Prostate gland (tissue), 2 donors: Measurements from ENCODE around the gene TAF4.

ENCODE experiments used
- POLR2A ChIP-seq: fragments of 450-650 bp; IDR thresholded peaks from one replicate; pipeline ENCODE4 v1.6.1; 2016; ENCODE audit warnings: antibody characterized with exemption, mild to moderate bottlenecking
- POLR2AphosphoS5 ChIP-seq: sonication (generic); formaldehyde crosslinking; IDR thresholded peaks from one replicate; pipeline ENCODE4 v1.6.1; 2017; ENCODE audit warnings: antibody characterized with exemption
- TF ChIP-seq, protein P1 (sequence below), 4 experiments: fragments of 200-600 bp in 2 of 4; fragments of 450-650 bp in 2 of 4; sonication (generic) in 2 of 4; IDR thresholded peaks; 1 replicate in 3 of 4; 2 replicates in 1 of 4; pipeline ENCODE4 v1.5.1; 2016 to 2019; ENCODE audit warnings: antibody characterized with exemption in 4 of 4, mild to moderate bottlenecking in 2 of 4, moderate library complexity in 2 of 4

DNA sequence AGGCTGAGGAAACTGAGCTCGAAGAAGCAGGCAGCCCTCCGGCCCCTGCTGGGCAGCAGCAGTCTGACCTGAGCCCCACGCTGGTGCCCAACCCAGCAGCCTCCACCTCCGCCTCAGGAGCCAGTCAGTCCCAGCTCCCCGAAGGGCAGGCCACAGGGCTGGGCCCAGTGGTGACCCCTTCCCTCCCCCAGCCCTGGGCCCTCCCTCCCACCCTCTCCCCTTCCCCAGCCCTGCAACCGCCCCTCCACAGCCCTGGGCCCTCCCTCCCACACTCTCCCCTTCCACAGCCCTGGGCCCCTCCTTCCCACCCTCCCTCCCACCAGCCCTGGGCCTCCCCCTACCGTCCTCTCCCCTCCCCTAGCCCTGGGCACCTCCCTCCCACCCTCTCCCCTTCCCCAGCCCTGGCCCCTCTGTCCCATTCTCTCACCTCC, 115.0 kb downstream of the TAF4 start:
- TF ChIP-seq, protein P1, sequence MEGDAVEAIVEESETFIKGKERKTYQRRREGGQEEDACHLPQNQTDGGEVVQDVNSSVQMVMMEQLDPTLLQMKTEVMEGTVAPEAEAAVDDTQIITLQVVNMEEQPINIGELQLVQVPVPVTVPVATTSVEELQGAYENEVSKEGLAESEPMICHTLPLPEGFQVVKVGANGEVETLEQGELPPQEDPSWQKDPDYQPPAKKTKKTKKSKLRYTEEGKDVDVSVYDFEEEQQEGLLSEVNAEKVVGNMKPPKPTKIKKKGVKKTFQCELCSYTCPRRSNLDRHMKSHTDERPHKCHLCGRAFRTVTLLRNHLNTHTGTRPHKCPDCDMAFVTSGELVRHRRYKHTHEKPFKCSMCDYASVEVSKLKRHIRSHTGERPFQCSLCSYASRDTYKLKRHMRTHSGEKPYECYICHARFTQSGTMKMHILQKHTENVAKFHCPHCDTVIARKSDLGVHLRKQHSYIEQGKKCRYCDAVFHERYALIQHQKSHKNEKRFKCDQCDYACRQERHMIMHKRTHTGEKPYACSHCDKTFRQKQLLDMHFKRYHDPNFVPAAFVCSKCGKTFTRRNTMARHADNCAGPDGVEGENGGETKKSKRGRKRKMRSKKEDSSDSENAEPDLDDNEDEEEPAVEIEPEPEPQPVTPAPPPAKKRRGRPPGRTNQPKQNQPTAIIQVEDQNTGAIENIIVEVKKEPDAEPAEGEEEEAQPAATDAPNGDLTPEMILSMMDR (IDR thresholded peaks at IDR 0.05): no peak
- TF ChIP-seq POLR2A (no peak), POLR2AphosphoS5 (no peak)
